ENCODE results near the gene GAPDH.

GRCh38 chr12:6534945-6535696 is 804 bp downstream of the GAPDH start:
- no peak for TF ChIP-seq EZH2 (IDR thresholded peaks at IDR 0.05; ENCODE audit: borderline replicate concordance, insufficient read depth, low read depth, low read length, poor library complexity, severe bottlenecking)
- no peak for TF ChIP-seq CTCF (IDR thresholded peaks at IDR 0.05)

Measured in B cell (primary cell).